ENCODE measurements around the gene APOBEC3A. TPM values are rescaled to one million over a fixed set of nuclear protein-coding genes. Genes with fewer than 3 reads are reported as not detected.

Gene APOBEC3A
- total RNA-seq (2014; rRNA removed; shearing (Covaris generic)) = not detected in 2 replicates

DNA sequence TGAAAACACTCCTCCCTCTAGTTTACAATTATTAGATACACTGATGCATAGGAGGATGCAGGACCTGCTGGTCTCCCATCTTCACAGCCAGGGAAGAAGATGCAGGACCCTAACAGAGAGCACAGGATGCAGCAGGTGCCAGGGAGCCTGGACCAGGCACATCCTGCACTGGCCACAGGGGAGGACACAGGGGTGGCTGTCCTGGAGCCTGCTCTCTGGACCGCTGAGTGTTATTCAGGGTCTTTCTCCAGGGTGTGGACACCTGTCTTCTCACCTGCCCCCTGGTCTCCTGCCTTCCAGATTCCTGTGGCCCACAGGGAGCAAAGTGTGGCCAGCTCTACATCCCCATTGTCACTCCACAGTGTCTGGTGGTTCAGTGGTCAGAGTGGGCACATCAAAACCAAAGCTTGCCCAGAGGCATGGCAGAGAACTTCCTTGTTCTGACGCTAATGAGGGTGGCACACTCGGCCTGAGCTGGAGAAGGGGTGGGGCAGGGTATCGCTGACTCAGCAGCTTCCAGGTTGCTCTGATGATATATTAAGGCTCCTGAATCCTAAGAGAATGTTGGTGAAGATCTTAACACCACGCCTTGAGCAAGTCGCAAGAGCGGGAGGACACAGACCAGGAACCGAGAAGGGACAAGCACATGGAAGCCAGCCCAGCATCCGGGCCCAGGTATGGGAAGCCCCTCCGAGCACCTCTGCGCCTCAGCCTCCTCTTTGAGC, at the start of gene APOBEC3A:
Gene APOBEC3A (plus strand): TSS at position 564 of the 725 bp plus-strand sequence. CDS start 83 bp downstream, at position 647.
- Histone ChIP-seq H3K4me3 (no peak within 1 kb of the TSS), H3K27ac (no peak within 1 kb of the TSS), H3K36me3 (no peaks in the 10 kb centered on the region), H3K27me3 (0 out of 2 replicates have a peak, but pooled peaks cover 5% of the 10 kb centered on the region), H3K9me3 (replicated peaks) (no peaks in the 10 kb centered on the region), H3K4me1 (no peaks in the 10 kb centered on the region)
- DNase-seq = no peak

DNA sequence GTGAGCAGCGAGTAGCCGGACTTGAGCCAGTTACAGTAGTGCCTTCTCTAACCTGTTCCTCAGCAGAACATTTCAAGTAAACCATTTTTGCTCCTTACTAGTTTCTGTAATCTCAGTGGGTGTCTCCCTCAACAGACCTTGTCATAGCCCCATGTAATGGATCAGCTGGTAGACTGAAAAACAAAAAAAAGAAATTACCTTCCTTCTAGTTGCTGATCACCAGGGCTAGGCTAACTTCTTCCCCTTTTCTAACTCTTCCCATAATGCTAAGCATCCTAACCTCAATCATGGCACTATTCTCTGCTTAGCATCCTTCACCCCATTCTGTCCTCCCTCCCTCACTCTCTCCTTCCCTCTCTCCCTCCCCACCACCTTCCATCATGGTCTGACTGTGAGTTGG, 49.6 kb upstream of the APOBEC3A start:
- H3K4me1 ChIP-seq = no peaks in the 10 kb centered on the region
- H3K27me3 ChIP-seq = no peaks in the 10 kb centered on the region
- no peaks in the 10 kb centered on the region for H3K36me3 ChIP-seq
- H3K27ac ChIP-seq = no peak overlapping the region
- no peaks in the 10 kb centered on the region; the same call in 1 of the 2 replicates for H3K9me3 ChIP-seq (replicated peaks)
- H3K4me3 ChIP-seq = no peak overlapping the region
- no peak for DNase-seq

DNA sequence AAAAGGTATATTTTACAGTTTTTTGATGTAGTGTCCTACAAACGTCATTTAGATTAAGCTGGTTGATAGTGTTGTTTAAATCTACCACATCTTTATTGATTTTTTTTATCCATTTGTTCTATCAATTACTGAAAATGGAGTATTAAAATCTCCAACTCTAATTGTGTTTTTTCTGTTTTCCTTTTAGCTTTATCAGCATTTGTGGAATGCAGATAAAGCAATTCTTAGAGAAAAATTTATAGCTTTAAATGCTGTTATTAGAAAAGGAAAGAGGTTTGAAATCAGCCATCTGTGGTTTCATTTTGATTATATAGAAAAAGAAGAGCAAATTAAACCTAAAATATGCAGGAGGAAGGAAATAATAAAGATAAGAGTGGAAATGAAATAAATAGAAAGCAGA, 46.0 kb upstream of the APOBEC3A start:
- DNase-seq = no peak
- Histone ChIP-seq H3K9me3 (replicated peaks) (no peaks in the 10 kb centered on the region), H3K4me1 (no peaks in the 10 kb centered on the region), H3K27me3 (no peaks in the 10 kb centered on the region), H3K4me3 (no peak overlapping the region), H3K36me3 (no peaks in the 10 kb centered on the region), H3K27ac (no peak overlapping the region)

DNA sequence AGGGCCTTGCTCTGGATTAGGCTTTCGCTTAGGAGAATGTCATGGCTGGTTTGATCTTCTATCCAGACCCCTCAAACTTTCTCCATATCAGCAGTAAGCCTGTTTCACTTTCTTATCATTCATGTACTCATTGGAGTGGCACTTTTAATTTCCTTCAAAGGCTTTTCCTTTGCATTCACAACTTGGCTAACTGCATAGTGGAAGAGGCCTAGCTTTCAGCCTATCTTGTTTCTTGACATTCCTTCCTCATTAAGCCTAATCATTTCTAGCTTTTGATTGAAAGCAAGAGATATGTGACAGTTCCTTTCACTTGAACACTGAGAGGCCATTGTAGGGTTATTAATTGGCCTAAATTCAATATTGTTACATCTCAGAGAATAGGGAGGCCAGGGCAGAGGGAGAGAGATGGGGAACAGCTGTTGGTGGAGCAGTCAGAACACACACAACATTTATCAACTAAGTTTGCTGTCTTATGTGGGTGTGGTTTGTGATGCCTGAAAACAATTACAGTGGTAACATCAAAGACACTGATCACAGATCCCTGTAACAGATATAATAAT, 37.7 kb upstream of the APOBEC3A start:
- no peaks in the 10 kb centered on the region for H3K36me3 ChIP-seq
- H3K4me3 ChIP-seq = no peak overlapping the region
- H3K27me3 ChIP-seq = no peaks in the 10 kb centered on the region
- no peak for DNase-seq
- no peaks in the 10 kb centered on the region for H3K9me3 ChIP-seq (replicated peaks)
- H3K4me1 ChIP-seq = peaks cover 21% of the 10 kb centered on the region
- H3K27ac ChIP-seq = no peak overlapping the region

DNA sequence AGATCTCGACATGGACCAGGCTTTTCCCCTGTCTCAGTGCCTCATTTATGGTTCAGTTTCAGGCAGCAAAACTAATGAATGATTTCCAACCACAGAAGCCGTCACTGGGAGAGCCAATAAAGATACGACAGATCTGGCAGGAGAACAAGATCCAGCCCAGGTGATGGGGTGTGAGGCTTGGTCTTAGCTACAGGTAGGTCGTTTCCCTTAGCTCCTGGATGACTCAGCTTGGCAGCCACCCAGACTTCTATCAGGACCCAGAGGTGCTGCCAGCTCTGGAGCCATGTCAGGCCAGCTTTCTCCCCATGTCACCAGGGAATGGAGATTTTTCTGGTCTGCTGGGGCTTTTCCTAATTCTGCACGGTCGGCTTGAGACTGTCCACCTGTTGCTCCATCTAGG, 36.3 kb upstream of the APOBEC3A start:
- DNase-seq = peak; percentile 19 to 37
- H3K4me3 ChIP-seq = no peak overlapping the region

DNA sequence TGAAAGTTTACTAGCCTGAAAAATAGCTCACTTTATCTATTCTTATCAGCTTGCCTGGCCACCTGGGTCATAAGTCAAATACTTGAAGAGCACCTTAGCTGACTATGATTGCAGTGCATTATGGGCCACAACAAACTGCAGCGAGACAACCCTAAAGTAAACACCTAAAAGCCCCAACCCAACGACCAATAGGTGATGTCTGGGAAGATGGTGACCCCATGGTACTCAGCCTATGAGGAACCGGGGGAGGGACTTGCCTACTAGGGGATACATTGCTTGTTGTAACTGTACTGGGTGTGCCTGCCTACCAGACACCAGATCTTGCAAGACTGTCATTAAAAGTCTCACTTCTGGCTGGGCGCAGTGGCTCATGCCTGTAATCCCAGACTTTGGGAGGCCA, 35.6 kb upstream of the APOBEC3A start:
- peak in 1 of 2 experiments; percentile 5 for DNase-seq
- Histone ChIP-seq H3K36me3 (no peaks in the 10 kb centered on the region), H3K4me3 (no peak overlapping the region), H3K27me3 (no peaks in the 10 kb centered on the region), H3K9me3 (replicated peaks) (no peaks in the 10 kb centered on the region), H3K27ac (no peak overlapping the region), H3K4me1 (peaks cover 24% of the 10 kb centered on the region)

More for the DNA sequence above, 36.3 kb upstream of the APOBEC3A start:
- H3K27me3 ChIP-seq = no peaks in the 10 kb centered on the region
- H3K4me1 ChIP-seq = peaks cover 24% of the 10 kb centered on the region
- H3K36me3 ChIP-seq = no peaks in the 10 kb centered on the region
- H3K27ac ChIP-seq = no peak overlapping the region
- no peaks in the 10 kb centered on the region for H3K9me3 ChIP-seq (replicated peaks)

DNA sequence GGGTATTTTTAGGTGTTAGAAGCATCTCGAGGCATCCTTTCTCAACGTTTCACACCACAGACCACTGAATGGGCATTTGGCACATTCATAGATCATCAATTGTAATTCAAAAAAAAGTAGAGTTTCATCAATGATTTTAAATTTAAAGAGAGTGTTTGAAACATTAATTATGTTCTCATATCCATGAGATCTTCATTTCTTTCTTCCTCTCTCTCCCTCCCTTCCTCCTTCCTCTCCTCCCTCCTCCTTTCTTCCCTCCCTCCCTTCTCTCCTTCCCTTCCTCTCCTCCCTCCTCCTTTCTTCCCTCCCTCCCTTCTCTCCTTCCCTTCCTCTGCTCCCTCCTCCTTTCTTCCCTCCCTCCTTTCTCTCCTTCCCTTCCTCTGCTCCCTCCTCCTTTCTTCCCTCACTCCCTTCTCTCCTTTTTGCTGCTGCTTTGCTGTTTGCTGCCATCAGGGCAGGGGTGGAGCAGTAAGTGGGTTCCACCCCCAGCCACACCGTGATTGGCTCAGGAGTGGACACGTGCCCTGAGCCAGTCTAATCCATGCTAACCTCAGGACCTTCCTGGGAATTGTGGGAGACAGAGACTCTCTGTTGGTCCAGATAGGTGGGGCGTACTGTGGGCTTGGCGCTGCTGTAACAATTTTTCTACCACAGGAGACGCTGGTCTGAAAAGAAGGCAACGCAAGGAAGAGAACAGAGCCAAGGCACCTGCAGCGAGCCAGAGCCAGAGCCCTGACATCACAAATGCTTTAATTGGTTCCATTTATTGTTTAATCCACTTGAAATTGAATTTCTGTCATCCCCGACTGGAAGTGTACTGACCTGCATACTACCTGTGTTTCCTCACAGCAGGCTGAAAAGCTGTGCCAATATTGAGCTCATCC, 33.7 kb upstream of the APOBEC3A start:
- H3K4me1 ChIP-seq = peaks cover 24% of the 10 kb centered on the region
- no peaks in the 10 kb centered on the region for H3K27me3 ChIP-seq
- H3K36me3 ChIP-seq = no peaks in the 10 kb centered on the region
- H3K27ac ChIP-seq = no peak overlapping the region
- DNase-seq = peak; percentile 69 to 81
- H3K9me3 ChIP-seq (replicated peaks) = no peaks in the 10 kb centered on the region
- H3K4me3 ChIP-seq = no peak overlapping the region

DNA sequence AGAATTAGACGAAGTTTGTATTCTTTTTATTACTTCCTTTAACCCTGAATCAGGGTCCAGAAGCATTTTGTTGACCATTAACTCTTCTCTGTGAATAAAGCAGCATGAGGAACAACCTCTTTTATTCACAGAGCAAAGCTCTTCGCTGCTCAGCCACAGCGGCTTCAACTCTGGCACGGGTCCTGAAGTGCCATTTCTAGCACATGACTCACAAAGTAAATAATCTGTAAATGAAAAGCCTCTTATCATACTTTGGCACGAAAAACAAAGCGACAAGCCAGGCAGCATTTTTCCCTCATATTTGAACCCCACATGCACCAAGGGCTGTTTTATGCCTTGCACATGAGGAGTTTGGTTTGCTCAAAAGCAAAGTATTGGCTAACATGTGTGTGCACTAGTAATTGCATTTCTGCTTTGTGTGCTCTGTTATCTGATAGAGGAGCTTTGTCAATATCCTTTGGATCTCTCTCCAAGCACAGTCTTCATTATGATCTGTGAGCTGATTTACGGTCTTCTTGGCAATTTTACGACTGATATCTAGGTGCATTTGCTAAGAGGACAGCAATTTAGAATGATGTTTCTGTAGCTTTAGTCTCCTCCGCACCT, 33.0 kb upstream of the APOBEC3A start:
- H3K36me3 ChIP-seq = no peaks in the 10 kb centered on the region
- no peak overlapping the region for H3K4me3 ChIP-seq
- peak; percentile 28 to 55 for DNase-seq
- H3K27me3 ChIP-seq = no peaks in the 10 kb centered on the region
- no peaks in the 10 kb centered on the region for H3K9me3 ChIP-seq (replicated peaks)
- H3K27ac ChIP-seq = no peak overlapping the region
- H3K4me1 ChIP-seq = peaks cover 24% of the 10 kb centered on the region

DNA sequence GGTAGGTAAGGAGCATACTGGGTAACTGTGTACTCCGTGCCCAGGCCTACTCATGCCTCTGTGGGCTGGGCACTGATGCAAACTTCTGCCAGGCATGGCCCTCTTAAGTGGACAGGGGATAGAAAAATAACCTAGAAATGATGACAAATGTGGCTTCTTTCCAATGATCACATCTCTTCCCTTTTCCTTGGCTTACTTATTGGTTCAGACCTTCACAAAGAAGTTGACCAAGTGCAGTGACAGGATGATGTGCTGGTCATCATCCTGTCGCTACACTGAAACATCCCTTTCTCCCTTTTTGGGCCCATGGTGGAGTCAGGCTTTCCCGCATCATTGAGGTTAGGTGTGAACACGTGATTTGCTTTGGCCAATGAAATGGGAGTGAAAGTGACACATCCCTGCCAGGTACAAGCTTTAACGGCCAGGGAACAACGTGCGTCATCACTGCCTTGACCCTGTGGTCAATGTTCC, 31.8 kb upstream of the APOBEC3A start:
- H3K27me3 ChIP-seq = no peaks in the 10 kb centered on the region
- H3K9me3 ChIP-seq (replicated peaks) = no peaks in the 10 kb centered on the region
- H3K36me3 ChIP-seq = no peaks in the 10 kb centered on the region
- DNase-seq = no peak
- H3K4me1 ChIP-seq = peaks cover 24% of the 10 kb centered on the region
- H3K4me3 ChIP-seq = no peak overlapping the region
- H3K27ac ChIP-seq = no peak overlapping the region

DNA sequence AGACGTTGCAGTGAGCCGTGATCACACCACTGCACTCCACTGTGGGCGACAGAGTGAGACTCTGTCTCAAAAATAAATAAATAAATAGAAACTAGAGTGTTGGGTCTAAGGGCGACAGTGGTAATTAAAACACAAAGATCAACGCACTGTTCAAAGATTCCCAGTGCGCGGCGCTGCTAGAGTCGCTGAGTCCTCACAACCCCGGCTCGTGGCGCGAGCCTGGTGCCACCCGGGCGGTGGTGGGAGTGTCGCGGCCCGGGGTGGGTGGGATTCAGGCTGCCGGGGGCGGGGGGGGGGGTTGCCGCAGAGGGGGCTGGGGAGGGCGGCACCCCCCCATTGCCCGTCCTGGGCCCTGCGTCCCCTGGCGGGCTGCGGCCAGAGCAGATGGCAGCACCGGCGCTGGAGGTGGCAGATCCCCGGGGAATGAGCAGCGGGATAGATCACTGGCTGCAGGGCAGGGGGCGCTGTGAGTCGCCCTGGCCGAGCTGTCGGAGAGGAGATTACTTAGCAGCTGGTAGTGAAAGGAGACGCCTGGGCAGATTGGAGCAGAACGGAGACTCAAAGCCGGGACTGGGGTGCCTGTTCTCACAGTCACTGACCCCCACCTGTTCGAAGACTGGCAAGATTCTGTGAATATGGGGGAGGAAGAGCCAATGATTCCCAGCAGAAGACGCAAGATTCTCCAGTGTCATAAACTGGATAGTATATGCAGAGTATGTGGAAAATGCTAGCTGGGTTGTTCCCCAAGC, 30.2 kb upstream of the APOBEC3A start:
- Histone ChIP-seq H3K4me3 (no peak overlapping the region), H3K27ac (no peak overlapping the region)
- DNase-seq = peak; percentile 7 to 11

DNA sequence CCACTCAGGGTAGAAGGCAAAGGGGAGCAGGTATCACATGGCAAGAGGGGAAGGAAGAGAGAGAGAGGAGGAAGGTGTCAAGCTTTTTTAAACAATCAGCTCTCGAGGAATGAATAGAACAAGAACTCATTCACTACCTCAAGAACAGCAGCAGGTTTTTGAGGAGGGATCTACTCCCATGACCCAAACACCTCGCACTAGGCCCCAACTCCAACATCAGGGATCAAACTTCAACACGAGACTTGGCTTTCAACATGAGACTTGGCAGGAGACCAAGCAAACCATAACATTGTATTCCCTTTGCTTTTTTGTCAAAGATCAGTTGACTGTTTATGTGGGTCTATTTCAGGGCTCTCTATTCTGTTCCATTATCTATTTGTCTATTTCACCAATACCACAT, 26.9 kb upstream of the APOBEC3A start:
- H3K4me3 ChIP-seq = no peak overlapping the region
- DNase-seq = no peak
- H3K9me3 ChIP-seq (replicated peaks) = no peaks in the 10 kb centered on the region

More for the DNA sequence above, 30.2 kb upstream of the APOBEC3A start:
- H3K4me1 ChIP-seq = peaks cover 17% of the 10 kb centered on the region
- H3K9me3 ChIP-seq (replicated peaks) = no peaks in the 10 kb centered on the region
- no peaks in the 10 kb centered on the region for H3K27me3 ChIP-seq
- H3K36me3 ChIP-seq = no peaks in the 10 kb centered on the region

DNA sequence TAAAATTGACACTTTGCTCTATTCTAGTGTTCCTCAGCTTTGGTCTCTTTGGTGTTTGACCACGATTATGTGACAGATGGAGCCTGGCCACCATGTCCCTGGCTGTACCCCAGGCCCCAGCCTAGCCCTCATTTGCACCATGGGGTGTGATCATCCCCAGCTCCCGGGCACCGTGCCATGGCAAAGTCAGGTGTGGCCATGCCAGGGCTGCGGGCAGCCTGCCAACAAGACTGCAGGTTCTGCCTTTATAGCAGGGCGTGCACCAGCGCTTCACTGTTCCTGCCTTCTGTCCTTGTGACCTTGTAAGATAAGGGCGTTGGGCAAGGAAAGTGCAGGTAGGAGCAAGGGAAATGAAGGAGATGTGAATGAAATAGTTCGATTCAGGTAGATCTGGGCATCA, 22.4 kb upstream of the APOBEC3A start:
- Histone ChIP-seq H3K4me1 (no peaks in the 10 kb centered on the region), H3K9me3 (replicated peaks) (no peaks in the 10 kb centered on the region), H3K27me3 (no peaks in the 10 kb centered on the region), H3K27ac (no peak overlapping the region), H3K4me3 (no peak overlapping the region), H3K36me3 (no peaks in the 10 kb centered on the region)
- no peak for DNase-seq

More for the DNA sequence above, 26.9 kb upstream of the APOBEC3A start:
- Histone ChIP-seq H3K36me3 (no peaks in the 10 kb centered on the region), H3K27me3 (no peaks in the 10 kb centered on the region), H3K27ac (no peak overlapping the region), H3K4me1 (no peaks in the 10 kb centered on the region)

DNA sequence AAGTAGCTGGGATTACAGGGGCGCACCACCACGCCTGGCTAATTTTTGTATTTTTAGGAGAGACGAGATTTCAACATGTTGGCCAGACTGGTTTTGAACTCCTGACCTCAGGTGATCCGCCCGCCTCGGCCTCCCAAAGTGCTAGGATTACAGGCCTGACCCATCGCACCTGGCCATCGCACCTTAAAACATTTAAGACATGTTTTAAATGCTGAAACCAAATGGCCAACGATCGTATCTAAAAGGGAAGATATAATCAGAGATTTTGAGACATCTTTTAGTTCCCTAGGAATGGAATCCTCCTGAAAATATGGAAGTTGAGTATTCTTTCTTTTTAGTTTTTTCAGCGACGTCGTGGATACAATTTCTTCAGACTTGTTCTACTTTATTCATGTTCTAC, 21.8 kb upstream of the APOBEC3A start:
- H3K4me1 ChIP-seq = no peaks in the 10 kb centered on the region
- H3K9me3 ChIP-seq (replicated peaks) = no peaks in the 10 kb centered on the region
- H3K27ac ChIP-seq = no peak overlapping the region
- H3K36me3 ChIP-seq = no peaks in the 10 kb centered on the region
- DNase-seq = no peak
- H3K4me3 ChIP-seq = no peak overlapping the region
- no peaks in the 10 kb centered on the region for H3K27me3 ChIP-seq

DNA sequence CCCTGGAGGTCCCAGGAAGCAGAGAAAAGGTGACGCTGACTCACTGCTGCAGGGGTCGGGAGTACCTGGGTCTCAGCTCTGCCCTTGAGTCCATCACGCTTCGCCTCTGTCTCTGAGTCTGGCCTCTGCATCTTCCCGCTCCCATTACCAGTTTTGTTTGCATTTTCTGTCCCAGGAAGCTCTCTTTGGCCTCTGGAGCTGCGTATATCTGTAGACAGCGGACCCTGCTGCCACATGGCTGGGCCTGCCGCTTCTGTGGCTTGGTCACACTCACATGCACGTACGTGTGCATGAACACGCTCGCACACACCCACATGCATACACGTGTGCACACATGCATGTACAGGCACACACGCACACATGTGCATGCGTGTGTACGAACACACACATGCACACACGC, 20.8 kb upstream of the APOBEC3A start:
- no peaks in the 10 kb centered on the region for H3K27me3 ChIP-seq
- DNase-seq = no peak
- no peaks in the 10 kb centered on the region for H3K4me1 ChIP-seq
- H3K4me3 ChIP-seq = no peak overlapping the region
- no peaks in the 10 kb centered on the region for H3K36me3 ChIP-seq
- no peak overlapping the region for H3K27ac ChIP-seq
- no peaks in the 10 kb centered on the region for H3K9me3 ChIP-seq (replicated peaks)

Measured in SJCRH30 (cell line).